Islet precursor cell (in vitro differentiated cells): ENCODE results near the gene CALD1.

Experiments used
- DNase-seq: peaks from one replicate; pipeline ENCODE4 v3.0.0-alpha.2; 2018

CALD1 gene

DNA sequence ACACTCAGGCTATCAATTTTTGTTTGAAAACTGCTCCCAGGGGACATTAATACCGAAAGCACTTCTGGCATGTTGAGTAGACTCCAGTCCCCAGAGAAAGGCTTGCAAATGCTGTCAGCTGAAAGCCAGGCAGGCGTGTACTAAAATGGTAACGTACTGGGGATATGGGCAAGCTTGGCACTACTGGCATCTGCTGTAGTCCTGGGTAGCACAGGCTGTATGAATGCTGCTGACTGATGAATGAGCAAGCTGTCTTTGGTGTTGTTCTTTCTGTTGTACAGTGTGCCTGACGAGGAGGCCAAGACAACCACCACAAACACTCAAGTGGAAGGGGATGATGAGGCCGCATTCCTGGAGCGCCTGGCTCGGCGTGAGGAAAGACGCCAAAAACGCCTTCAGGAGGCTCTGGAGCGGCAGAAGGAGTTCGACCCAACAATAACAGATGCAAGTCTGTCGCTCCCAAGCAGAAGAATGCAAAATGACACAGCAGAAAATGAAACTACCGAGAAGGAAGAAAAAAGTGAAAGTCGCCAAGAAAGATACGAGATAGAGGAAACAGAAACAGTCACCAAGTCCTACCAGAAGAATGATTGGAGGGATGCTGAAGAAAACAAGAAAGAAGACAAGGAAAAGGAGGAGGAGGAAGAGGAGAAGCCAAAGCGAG is 153.4 kb downstream of the CALD1 start:
- DNase-seq: peak; percentile 59

DNA sequence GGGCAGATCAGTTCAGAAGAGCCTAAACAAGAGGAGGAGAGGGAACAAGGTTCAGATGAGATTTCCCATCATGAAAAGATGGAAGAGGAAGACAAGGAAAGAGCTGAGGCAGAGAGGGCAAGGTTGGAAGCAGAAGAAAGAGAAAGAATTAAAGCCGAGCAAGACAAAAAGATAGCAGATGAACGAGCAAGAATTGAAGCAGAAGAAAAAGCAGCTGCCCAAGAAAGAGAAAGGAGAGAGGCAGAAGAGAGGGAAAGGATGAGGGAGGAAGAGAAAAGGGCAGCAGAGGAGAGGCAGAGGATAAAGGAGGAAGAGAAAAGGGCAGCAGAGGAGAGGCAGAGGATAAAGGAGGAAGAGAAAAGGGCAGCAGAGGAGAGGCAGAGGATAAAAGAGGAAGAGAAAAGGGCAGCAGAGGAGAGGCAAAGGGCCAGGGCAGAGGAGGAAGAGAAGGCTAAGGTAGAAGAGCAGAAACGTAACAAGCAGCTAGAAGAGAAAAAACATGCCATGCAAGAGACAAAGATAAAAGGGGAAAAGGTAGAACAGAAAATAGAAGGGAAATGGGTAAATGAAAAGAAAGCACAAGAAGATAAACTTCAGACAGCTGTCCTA is 154.1 kb downstream of the CALD1 start:
- no peak for DNase-seq

DNA sequence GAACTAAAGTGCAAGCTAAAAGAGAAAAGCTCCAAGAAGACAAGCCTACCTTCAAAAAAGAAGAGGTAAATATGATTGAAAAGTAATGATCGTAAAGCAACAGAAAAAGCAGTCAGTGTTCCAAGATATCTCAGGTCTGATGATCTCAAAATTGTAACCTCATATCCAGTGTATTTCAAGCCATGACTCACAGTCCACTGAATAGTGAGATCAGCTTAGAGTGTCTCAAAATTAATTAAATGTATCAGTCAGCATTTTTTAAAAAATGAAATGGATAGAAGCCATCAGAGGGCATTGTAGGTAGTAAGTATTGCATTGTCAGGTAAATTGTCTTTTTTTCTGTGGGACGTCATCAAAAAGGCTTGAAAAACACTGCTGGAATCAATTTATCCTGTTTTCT is 156.3 kb downstream of the CALD1 start:
- no peak for DNase-seq

DNA sequence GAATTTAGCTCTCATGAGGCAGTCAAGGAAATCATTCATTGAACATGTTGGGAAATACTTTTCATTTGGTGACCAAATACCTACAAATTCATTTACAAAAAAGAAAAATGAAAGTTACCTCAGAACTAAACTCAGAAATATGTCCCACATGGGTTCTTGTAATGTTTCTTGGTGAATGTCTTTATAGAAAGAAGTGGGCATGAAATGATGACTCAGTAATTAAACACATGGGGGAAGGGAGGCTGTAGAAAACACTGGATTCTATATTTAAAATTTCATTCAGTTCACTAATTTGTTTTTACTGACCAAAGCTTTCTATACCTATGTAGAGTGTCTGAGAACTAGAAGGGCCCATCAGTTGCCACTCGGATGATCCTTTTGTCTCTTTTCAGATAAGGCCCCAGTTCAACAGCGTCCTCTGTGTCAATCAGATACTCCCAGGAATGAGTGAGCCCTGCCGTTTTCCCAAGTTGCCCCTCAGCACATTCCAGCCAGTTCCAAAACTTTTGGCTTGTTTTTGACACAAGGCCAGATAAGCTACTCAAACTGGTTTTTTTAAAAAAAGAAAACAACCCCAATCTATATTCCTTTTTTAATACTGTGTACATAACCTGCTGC is 157.6 kb downstream of the CALD1 start:
- DNase-seq: peak; percentile 59

DNA sequence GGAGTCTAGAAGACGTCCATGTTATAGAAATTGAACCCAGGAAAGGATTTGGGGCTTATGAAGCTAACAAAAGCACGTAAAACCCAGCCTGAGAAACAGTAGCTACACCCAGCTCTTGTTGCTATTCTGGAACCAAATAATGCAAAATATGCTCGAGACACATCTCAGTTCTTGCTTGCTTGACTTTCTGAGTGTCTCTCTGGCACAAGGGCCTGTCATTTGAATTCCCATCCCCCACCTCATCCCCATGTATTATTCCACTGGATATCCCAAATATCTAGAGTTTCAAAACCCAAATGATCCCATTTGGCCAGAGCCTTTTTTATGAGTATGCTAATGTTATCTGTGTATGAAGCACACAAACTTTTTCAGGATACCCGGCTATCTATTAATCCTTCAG is 158.7 kb downstream of the CALD1 start:
- no peak for DNase-seq

DNA sequence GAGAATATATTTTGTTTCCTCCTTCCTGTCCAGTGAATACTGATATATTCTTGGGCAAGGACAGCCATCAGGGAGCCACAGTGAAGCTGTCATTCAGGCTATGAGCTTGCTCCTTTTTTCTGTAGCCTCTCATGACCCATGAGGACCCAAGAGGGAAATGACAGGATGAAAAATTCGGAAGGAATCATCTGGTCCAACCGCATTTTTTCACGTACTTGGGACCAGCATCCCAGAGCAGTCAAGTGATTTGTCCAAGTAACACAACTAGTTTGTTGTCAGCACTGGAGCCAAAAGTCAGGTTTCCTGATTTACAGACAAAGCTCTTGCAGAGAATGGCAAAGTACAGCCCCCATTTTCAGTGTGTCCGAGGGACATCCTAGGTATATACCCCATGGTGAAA is 159.7 kb downstream of the CALD1 start:
- peak; percentile 62 for DNase-seq

DNA sequence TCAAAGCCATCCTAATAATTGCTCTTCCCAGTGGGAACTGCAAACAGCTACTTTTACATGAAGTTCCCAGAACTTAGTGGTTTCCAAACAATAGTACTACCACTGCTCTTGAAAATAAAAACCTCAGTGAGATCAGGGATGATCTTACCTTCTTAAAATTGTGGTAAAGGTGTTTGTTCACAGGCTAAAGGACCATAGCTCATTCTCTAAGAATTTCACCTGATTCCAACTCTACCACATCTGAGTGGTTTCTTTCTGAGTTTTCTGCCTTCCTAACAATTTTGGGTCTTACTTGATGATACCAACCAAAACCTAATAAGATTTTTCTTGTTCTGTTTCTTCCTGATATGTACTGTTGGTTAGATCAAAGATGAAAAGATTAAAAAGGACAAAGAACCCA is 161.3 kb downstream of the CALD1 start:
- DNase-seq: no peak

DNA sequence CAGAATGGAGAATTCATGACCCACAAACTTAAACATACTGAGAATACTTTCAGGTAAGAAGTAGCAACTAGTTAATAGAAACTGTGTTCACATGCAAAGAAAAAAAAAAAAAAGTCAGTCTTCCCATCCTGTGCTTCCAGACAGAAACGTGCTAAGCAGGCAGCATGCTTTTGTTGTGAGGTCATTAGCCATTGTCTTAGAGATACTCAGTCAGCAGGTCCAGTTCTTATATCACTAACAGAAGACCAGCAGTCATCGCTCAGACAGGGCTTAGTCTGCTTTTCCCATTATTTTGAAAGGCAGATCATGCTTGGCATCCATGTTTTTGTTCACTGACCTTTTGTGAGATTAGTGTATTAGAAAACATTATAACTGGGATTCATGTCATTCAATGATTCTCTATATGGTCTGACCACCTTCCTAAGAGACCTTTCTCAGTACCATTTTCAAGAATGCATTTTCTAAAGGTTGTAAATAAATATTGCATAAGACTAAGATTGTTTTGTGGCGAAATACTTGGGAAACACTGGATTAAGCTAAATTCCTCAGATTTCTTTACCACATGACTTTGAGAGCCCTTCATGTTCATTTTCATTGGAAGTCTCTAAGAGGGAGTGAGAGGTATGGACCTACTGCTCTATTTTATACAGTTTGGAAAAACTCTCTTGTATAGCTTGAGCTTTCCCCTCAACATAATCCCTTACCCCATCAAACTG is 161.9 kb downstream of the CALD1 start:
- DNase-seq: peak; percentile 92

DNA sequence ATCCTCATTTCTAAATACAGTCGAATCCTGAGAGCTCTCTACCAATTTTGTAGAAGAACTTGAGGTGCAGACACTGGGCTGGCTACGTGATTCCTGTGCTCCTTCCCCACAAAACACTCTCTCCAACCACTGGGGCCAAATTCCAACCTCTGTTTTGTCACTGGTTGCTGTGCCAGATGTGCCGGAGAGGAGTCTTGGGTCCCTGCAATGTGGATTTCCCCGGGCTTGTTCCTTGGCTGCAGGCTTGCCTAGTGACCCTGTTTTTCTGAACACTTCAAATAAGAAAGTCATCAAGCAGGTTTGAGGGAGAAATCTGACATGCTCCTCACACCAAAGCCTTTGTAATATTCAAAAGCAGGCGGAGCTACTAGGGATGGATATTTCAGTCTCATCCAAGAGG is 162.5 kb downstream of the CALD1 start:
- DNase-seq: no peak

DNA sequence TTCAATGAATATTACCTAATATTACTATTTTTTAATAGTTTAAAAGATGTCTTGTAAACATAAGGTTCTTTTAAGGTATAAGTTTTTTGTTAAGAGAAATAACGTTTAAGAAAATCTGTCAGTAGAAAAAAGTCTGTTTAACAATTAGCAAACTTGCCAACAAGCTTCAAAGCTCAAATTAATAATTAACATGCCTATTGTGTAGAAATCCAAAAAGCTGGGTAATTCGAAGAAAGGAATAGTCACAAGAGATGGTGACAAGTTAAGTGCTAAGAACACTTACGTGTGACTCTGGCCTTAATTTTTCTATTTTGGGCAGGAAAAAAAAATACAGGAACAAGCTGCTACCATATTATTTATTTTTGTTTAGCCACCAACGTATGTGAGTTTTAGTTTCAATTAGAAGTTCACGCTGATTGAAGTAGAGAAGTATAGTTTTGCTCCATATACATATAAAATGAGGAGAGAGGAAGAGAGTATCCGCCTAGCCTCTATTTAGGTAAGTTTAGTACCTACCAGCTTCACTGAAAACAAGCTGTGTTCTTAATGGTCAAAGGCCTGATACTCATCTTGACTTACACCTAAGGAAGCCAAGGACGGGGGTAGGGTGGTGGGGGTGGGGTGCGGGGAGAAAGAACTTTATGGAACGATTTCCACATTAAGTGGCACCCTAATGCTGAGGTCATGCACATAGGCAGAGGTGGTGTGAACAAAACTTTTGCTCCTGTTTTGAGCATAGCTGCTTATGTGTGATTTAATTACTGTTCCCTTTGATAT is 163.4 kb downstream of the CALD1 start:
- no peak for DNase-seq

DNA sequence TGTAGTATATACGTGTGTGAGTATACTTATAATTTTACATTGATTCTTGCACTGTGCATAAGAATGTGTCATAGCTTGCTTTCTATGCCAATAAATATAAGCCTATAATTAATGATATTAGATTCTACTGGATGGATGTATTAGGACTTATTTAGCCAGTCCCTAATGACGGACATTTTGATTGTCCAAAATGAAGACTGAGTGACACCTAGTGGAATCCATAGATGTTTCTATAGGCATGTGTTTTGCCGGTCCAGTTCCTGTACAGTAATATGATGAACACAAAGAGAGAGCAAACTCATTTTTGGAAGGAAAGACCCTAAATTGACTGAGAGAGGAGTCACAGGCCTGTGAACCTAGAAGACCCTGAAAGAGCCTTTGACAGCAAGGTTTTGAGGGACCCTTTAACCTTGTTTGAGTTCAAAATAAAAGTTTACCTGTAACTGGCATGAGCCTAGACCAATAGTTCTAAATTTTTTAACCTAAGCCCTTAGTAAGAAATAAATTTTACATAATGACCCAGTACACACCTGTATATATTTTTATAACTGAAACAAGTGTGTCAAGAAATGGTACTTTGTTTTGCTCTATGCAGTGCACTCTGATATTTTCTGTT is 164.5 kb downstream of the CALD1 start:
- no peak for DNase-seq

DNA sequence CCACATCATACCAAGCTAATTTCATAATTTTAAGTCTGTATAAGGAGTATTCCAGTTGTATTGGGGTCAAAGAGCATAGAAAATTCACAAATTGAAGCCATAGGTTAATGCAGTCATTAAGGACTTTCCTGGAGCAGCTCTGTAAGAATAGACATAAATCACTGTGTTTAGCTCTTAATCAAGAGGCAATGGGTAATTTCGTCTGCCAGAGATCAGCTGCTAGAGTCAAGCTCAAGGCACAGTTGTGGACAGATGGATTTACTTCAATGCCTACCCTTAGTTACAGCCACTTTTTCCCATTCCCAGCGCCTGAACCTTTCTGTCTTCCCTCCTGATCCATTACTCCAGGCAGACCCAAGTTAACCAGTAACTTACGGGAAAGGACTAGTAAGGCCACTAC is 166.3 kb downstream of the CALD1 start:
- no peak for DNase-seq

DNA sequence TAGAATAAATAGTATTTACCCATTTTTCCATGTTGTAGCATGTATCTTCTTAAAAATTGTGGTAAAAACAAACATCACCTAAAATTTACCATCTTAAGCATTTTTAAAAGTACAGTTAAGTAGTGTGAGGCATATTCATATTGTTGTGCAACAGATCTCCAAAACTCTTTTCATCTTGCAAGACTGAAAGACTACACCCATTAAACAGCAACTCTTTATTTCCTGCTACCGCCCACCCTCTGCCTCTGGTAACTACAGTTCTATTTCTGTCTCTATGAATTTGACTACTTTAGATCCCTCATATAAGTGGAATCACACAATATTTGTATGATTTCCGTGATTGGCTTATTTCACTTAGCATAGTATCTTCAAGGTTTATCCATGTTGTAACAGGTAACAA is 166.8 kb downstream of the CALD1 start:
- DNase-seq: no peak

DNA sequence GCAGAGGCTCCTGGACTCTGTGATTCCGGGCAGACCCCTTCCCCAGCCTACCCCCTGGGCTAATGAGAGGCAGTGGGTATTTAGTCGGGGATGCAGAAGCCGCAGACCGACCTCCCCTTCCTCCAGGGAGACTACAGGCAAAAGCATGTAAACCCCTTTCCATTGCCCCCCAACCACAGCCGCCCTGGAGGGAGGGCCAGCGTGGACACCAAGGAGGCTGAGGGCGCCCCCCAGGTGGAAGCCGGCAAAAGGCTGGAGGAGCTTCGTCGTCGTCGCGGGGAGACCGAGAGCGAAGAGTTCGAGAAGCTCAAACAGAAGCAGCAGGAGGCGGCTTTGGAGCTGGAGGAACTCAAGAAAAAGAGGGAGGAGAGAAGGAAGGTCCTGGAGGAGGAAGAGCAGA is 167.9 kb downstream of the CALD1 start:
- DNase-seq: no peak

DNA sequence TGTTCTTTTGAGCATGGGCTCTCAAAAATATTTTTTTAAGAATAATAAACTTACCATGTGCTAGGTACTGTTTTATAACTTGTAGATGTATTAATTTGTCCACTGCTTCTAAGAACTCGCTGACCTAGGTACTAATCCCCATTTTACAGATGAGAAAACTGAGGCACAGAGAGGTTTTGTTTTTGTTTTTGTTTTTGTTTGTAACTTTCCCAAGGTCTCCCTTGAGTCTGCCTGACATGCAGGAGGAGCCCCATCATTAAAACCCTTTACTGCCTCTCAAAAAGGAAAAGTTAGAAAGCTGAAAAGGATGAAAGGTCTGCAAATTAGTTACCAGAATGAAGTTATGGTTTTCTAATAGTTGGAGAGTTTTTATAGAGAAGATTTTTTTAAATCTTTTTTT is 168.4 kb downstream of the CALD1 start:
- DNase-seq: no peak

DNA sequence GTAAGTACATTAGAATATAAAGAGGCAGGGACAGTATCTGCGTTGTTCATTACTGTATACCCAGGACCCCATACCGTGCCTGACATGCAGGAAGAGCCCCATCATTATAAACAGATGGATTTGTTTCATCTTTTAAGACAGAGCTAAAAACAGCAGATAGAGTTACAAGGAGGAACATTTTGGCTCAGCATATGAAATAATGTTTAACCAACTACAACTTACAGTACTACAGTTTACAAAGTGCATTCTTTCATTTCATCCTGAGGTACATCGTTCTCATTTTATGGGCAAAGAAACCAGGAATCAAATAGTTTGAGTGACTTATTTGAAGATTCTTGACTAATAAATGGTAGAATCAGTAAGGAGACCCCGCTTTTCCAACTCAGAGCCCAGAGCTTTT is 168.8 kb downstream of the CALD1 start:
- DNase-seq: no peak

DNA sequence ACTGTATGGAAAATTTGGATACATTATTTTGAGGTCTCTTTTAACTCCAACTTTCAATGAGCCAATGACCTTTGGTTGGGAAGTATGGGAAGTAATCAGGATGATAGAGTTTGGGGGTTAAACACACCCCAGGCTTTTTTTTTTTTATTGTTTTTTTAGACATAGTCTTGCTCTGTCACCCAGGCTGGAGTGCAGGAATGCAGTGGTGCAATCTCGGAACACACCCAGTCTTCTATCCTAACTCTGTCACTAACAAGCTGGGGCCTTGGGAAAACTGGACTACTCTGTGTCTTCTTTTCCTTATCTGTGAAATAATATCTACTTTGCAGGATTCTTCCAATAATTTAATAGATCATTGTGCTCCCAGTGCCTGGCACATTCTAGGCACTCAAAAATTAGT is 169.3 kb downstream of the CALD1 start:
- no peak for DNase-seq

DNA sequence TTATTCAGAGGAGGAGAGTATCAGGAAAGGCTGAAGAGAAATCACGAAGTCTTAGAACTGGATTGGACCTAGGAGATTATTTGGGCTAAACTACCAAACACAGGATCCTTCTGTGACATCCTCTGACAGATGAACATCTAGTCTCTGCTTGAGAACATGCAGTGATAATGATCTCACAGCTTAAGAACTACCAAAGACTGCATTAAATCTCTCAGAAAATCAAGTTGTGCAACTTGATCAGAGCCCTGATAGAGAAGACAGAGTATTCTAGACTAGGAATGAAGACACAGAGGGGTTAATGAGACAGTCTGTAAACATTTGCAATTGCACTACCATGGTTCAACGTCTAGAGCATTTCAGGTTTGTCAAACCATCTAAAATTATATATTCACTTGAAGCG is 169.7 kb downstream of the CALD1 start:
- DNase-seq: no peak

DNA sequence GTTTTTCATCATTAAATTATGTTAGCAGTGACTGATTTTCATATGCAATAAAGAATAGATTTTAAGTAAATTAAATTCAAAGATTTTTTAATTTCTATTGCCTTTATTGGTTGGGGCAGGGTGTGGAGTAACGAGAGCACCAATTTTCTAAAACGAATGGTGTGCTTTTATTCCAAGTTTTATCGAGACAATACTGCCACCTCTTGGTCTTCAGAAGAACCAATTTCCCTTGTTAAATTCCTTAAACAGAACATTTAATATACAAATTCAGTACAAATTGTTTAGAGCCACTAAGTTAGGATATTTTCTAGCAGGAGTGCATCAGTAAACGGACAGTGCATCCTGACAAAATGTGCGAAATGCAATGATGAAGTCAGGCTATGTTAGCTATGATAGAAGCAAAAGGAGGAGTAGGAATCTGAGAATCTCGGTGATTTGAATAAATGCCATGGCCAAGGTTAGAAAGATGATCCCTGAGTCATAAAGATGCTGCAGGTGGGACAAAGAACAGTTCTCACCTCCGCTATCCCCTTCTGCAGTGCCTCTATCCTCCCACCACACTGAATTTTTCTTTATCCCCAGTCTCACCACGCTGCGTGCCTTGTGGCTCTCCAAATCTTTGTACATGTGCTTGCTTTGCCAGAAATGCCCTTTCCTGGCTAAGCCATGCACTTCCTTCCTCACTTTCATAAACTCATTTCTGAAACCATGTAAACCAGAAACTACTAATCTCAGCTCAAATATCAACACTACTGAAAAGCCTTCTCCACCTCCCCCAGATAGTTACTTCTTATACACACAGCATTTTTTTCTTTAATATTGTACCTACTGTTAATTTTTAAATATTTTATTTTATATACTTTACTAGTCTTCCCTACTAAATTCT is 175.0 kb downstream of the CALD1 start:
- DNase-seq: no peak

DNA sequence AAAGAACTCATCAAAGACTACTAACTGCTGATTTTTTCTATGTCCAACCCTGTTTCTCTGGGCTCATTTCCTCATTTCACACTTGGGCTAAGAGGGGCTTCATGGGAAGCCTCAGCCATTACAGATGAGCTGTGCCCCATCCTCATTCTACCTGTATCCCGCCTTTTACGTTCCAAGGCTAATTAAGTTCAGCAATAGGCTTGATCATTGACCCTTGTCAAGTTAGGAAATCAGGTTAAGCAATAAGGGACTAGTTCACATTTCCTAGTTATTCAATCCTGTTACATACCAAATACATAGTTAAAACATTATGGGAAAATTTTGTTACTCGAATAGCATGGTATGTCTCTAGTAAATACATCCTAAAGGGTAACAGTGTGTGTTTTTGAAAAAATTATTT is 177.6 kb downstream of the CALD1 start:
- DNase-seq: no peak

DNA sequence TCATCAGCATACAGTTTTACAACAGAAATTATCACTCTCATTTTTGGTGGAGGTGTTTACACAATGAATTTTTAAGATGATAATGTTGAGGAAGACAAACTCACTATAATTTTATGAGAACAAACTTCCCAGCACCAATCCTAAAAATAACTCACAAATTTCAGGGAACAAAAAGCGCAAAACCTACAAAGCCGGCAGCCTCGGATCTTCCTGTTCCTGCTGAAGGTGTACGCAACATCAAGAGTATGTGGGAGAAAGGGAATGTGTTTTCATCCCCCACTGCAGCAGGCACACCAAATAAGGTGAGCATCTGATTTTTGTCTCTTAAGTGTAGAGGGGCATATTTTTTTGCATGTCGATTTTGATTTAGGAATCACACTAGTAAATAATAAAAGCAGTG is 180.4 kb downstream of the CALD1 start:
- no peak for DNase-seq

DNA sequence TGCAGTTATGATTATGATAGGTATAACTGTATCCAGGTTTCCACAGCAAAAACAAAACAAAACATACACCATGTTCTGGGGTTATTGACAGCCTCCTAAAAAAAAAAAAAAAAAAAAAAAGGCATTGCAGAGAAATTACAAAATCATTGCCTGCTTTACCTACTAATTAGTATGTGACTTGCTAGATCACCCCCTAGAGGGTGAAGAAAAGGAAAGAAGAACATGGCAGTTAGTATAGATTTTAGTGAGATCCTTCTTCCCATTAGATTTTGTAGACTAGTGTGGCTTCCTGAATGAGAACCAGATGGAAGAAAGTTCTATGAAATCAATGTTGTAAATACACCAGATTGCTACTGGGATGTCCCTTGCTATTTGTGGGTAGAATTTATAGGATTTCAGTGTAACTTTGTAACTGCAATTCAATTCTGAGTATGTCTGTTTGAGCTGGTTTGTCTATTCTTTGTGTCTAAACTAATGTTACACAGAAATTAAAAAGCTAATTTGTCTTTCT is 182.9 kb downstream of the CALD1 start:
- DNase-seq: no peak
